Kidney (tissue), 14 donors: ENCODE measurements around the gene UNG. TPM values are rescaled to one million over a fixed set of nuclear protein-coding genes. Genes with fewer than 3 reads are reported as not detected.

ENCODE experiments used
- DNase-seq, 5 donors: peaks; one replicate each; pipeline ENCODE4 v3.0.0-alpha.2; 2013 to 2020
- FAIRE-seq: peaks from 2 replicates; lab custom pipeline; 2012; peaks lifted over from hg19 to GRCh38; lab: Jason Lieb, UNC
- H3K27ac ChIP-seq, 2 donors: one replicate each; pipeline ENCODE4 v1.7.0; 2013; ENCODE audit warnings: low read depth in 2 of 2, low read length in 2 of 2, inconsistent platforms in 1 of 2
- H3K27me3 ChIP-seq: one replicate; pipeline ENCODE4 v1.7.1; 2013; ENCODE audit warnings: low read length, inconsistent platforms; ENCODE audit not compliant: control insufficient read depth, insufficient read depth
- H3K36me3 ChIP-seq, 3 donors: one replicate each; pipeline versions ENCODE4 v1.7.0 to v1.7.1; 2013; ENCODE audit warnings: low read length in 3 of 3, control low read depth in 1 of 3, inconsistent platforms in 1 of 3; ENCODE audit not compliant: insufficient read depth in 3 of 3, control insufficient read depth in 2 of 3
- H3K4me1 ChIP-seq, 3 donors: one replicate each; pipeline versions ENCODE4 v1.7.0 to v1.7.1; 2013; ENCODE audit warnings: low read length in 3 of 3, inconsistent platforms in 1 of 3, low read depth in 1 of 3; ENCODE audit not compliant: control insufficient read depth in 2 of 3, insufficient read depth in 2 of 3
- H3K4me3 ChIP-seq, 3 donors: one replicate each; pipeline versions ENCODE4 v1.7.0 to v1.8.1; 2013; ENCODE audit warnings: low read length in 3 of 3, control low read depth in 1 of 3, inconsistent platforms in 1 of 3
- H3K9ac ChIP-seq, 3 donors: one replicate each; pipeline versions ENCODE4 v1.7.0 to v1.7.1; 2013; ENCODE audit warnings: low read length in 3 of 3, control low read depth in 1 of 3, inconsistent platforms in 1 of 3
- H3K9me3 ChIP-seq, 3 donors: one replicate each; pipeline versions ENCODE4 v1.7.0 to v1.7.1; 2013; ENCODE audit warnings: low read length in 3 of 3, control low read depth in 1 of 3, inconsistent platforms in 1 of 3; ENCODE audit not compliant: control insufficient read depth in 2 of 3, insufficient read depth in 1 of 3
- CTCF ChIP-seq: IDR thresholded peaks from 3 replicates; pipeline ENCODE4 v1.5.1; 2012; ENCODE audit warnings: mild to moderate bottlenecking, moderate library complexity, borderline replicate concordance; ENCODE audit not compliant: insufficient read depth; ENCODE audit errors: extremely low read depth
- intact Hi-C: fragments of 100-400 bp; cut with DNase I; formaldehyde crosslinking; loops from one replicate; pipeline ENCODE4 v1.11.1; 2022
- polyA plus RNA-seq: library from polyadenylated mRNA; stranded (reverse); fragments of 350-450 nt; fragmentation: Illumina TruSeq; extraction: RNeasy Lipid Tissue Mini Kit (QIAGEN cat#74804); gene quantifications from one replicate; pipeline ENCODE4 v1.2.3, GENCODE V29; 2014; ENCODE audit warnings: low read depth, low replicate concordance; ENCODE audit not compliant: insufficient read depth
- total RNA-seq: library from RNA; stranded (reverse); fragmentation: NEBNext Ultra II Directional; extraction: Animal tissue kit (Norgen Biotek cat#: 25700); gene quantifications from one replicate; pipeline ENCODE4 v1.2.1, GENCODE V29; 2021
- donor health status: control.
- donor health status: control.
- donor health status: control.
- donor health status: control.
- donor health status: control.
- donor health status: DM: yes; HTN: yes; CAD: no.
- donor health status: Normal renal cell carcinoma (clear cell type).

Gene UNG
- total and polyA plus RNA-seq, 2 donors from 2014 or later, result 24.9 to 30.3 TPM

DNA sequence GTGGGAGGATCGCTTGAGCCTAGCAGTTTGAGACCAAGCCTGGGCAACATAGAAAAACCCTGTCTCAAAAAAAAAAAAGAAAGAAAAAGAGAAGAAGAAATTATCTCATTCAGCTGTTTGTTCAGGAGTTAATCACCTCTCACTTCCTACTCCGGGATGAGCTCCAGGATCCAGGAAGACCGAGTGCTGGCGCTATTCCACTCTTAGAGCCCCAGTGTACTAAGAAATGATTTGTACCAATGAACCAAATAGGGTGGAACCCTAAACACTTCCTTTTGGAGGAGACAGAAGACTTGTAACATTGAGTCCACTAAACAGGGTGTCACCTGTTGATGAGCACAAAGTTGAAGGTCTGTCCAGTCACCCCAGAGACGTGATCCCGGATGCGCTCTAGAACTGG lies 7.7 kb upstream of the UNG start:
- H3K4me3 ChIP-seq, result no peak overlapping the region
- peaks cover 0 to 13% (median 6%) of the 10 kb centered on the region in 3 donors for H3K36me3 ChIP-seq
- no peaks in the 10 kb centered on the region for H3K27me3 ChIP-seq
- intact Hi-C loops, result no loop called here
- H3K4me1 ChIP-seq, result peaks cover 4 to 13% (median 12%) of the 10 kb centered on the region in 3 donors
- no peak for TF ChIP-seq CTCF
- no peak overlapping the region for H3K27ac ChIP-seq
- H3K9ac ChIP-seq, result no peak overlapping the region
- no peaks in the 10 kb centered on the region for H3K9me3 ChIP-seq
- DNase-seq (no peak), FAIRE-seq (no peak)

DNA sequence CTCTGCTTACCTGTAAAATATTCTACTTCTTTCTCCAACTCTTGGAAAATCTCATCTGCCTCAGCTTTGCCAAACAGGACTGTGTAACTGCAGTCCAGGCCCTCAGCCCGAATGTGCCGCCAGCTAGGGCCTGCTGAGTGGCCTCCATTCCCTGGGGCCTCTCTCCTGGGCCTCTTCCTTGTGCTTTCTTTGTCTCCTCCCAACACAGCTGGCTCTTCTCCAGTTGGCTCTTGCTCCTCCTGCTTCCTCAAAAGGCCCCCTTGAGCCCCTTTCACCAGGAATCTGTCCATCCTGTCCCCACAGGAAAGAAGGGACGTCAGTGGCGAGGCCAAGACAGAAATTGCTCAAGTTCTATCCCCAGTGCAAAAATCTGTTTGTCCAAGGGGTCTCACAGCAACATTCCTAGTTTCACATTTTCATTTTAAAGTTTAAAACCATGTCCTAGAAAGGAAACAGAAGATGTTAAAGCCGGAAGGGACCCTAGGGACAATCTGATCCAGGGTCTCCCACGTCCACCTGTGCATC lies 4.8 kb upstream of the UNG start:
- TF ChIP-seq CTCF, result no peak
- Histone ChIP-seq H3K9ac (peak overlapping the region; percentile 60 to 92 (median 90)), H3K27me3 (no peaks in the 10 kb centered on the region), H3K4me1 (peaks cover 4 to 14% (median 11%) of the 10 kb centered on the region in 3 donors), H3K9me3 (no peaks in the 10 kb centered on the region), H3K4me3 (peak overlapping the region; percentile 72 to 94 (median 93)), H3K27ac (peak overlapping the region in 1 of 2 donors; percentile 70), H3K36me3 (peaks cover 0 to 5% (median 3%) of the 10 kb centered on the region in 3 donors)
- DNase-seq (peak in 1 of 5 donors; percentile 25), FAIRE-seq (no peak)
- intact Hi-C loops, result no loop called here

GRCh38 chr12:109093022-109093918 lies 4.1 kb upstream of the UNG start, which contains the start of gene ALKBH2:
ALKBH2 (minus strand) TSS chr12:109093472; CDS start chr12:109092786, 686 bp downstream.
- Histone ChIP-seq H3K27ac (peak within 1 kb of the TSS; percentile 7 to 70), H3K27me3 (no peaks in the 10 kb centered on the region), H3K4me3 (peak within 1 kb of the TSS; percentile 72 to 94 (median 93)), H3K4me1 (peaks cover 4 to 14% (median 6%) of the 10 kb centered on the region in 3 donors), H3K9me3 (no peaks in the 10 kb centered on the region), H3K36me3 (peaks cover 0 to 3% (median 2%) of the 10 kb centered on the region in 3 donors), H3K9ac (peak within 1 kb of the TSS; percentile 60 to 92 (median 90))
- DNase-seq, result peak; percentile 95 to 98 (median 96)
- peak; percentile 95 for TF ChIP-seq CTCF
- intact Hi-C loops, result no loop called here
- no peak for FAIRE-seq
